G401 (cell line): ENCODE data around the gene PLEKHG5. TPM values are rescaled to one million over a fixed set of nuclear protein-coding genes. Genes with fewer than 3 reads are reported as not detected.
"Not testable (repeated sequence)": the region's sequence is repeated elsewhere in the genome, so short reads cannot be mapped to it uniquely, and the experiment has no call there.

Experiments
- DNase-seq: peaks from one replicate; pipeline ENCODE4 v3.0.0-alpha.2; 2015; ENCODE audit warnings: low spot score
- in situ Hi-C: cut with HindIII; loops from 2 replicates; pipeline ENCODE4 v1.10.0; 2016; ENCODE audit warnings: low sequenced_read_pairs, mixed read lengths
- total RNA-seq: library from RNA; depleted of rRNA; stranded (reverse); fragments of >200 nt; shearing (Covaris generic); gene quantifications from 2 replicates; pipeline ENCODE4 v1.2.3, GENCODE V29; 2014

The PLEKHG5 gene
- total RNA-seq, 1 experiment from 2014 or later = 8.6 TPM

DNA sequence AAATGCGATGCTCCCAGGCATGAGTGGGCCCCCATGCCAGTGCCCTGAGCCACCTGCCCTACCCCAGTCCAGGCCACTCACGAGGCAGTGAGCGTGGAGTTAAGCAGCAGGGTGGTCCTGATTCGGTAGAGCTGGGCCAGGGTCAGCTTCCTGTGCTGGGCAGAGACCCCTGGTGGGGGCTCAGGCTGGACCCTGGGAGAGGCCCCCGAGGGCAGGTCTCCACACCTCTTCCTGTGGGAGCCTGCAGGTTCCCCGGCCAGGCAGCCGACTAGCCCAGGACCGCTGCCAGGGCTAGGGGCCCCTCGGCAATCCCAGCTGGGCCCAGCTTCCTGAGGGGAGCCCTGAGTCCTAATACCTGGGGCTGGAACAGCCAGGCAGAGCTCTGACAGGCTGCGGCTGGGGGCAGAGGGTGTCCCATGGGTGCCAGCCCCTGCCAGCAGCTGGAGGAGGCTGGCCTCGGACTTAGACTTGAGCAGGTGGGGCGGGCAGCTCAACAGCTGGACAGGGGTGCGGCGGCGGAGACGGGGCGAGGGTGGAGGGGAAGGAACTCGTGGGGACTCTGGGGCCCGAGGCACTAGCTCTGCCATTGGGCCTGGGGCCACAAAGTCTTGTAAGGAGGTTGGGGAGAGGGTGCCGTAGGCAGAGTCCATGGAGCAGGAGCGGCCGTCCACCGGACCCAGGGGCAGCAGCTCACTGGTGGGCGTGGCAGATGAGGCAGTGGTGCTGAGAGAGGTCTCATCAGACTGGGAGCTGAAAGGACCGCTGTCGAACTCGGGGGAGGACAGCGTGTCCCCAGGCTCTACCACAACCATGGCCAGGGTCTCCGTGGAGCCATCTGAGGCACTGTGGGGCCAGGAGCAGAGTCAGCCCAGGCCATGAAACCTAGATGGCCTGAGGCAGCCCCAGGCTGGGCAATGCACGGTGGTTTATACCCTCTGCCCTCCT is 23.5 kb downstream of the PLEKHG5 start:
- DNase-seq = no peak
- in situ Hi-C loops = no loop called here

DNA sequence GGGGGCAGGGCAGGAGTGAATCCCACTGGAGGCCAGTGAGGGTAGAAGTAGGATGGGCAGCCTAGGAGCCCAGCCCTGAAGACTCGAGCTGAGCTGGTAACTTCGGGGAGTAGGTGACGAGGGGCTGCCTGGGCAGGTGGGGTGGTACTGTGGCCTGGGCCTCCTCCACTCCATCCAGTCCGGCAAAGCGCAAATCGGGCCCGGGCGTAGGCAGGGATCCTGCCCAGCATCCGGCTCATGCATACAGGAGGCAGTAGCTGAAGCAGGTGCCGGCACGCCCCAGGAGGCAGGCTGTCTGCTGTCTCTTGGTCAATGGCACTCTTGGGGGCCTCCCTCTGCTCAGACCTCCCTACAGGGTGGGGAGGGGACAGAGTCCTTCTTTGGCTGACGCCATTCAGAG is 24.2 kb downstream of the PLEKHG5 start:
- in situ Hi-C loops = no loop called here
- no peak for DNase-seq

DNA sequence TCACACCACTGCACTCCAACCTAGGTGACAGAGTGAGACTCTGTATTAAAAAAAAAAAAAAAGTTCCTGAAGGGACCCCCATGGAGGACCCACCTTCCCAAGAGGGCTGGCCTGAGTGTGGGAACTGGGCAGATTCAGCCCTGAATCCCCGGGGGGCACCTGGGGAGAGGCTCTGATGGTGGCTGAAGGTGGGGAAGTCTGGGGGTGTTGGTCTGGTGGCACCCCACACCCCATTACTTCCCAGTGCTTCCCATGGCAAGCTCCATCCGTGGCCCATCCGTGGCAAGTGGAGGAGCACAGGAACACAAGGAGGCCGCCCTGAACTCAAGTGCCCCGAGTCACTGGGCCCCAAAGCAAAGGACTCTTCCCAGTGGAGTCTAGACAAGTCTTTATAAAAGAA is 24.7 kb downstream of the PLEKHG5 start:
- in situ Hi-C loops = no loop called here
- DNase-seq = no peak

DNA sequence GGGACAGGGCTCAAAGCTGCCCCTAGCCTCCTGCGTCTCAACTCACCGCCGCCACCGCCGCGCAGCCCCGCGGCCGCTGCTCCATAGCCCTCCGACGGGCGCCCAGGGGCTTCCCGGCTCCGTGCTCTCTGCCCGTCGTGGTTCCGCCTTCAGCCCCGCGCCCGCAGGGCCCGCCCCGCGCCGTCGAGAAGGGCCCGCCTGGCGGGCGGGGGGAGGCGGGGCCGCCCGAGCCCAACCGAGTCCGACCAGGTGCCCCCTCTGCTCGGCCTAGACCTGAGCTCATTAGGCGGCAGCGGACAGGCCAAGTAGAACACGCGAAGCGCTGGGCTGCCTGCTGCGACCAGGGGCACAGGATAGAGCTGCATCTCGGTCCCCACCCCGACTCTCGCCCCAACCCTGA is 25.4 kb downstream of the PLEKHG5 start, which contains the start of gene TNFRSF25:
TNFRSF25 (minus strand) TSS at position 151 of the 400 bp plus-strand sequence; CDS start at position 85, 66 bp downstream.
- in situ Hi-C loops = no loop called here
- DNase-seq = no peak

GRCh38 chr1:6465461-6466005 is 25.9 kb downstream of the PLEKHG5 start:
- DNase-seq = no peak
- in situ Hi-C loops = no loop called here

- in situ Hi-C loops = no loop called here
- no peak for DNase-seq
Observed at GRCh38 chr1:6464915-6465314, 26.6 kb downstream of the PLEKHG5 start.

DNA sequence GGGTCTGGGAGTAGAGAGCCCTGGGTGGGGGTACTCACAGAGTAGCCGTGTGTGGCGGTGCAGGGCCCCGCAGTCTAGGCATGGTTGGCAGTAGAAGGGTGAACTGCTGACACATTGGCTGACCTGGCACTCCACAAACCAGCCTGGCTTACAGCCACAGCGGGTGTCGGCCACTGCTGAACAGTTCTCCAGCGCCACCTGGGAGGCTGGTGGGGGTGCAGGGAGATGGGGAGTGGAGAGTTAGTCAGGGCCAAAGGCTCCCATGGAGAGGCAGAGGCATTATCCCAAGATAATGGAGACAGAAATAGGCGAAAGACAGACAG is 27.0 kb downstream of the PLEKHG5 start:
- in situ Hi-C loops = no loop called here
- DNase-seq = peak; percentile 76

DNA sequence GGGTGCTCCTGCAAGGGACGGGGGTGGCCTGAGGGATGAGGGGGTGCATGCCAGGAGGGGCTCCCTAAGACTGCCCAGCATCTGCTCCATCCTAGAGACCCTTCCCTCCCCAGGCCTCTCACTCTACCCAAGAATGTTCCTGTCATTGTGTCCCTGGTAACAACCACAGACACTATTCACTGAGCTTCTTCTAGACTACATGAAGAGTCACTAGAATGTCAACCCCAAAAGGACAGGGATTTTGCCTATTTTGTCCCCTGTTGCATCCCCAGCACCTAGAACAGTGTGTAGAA is 28.4 kb downstream of the PLEKHG5 start:
- DNase-seq = no peak
- in situ Hi-C loops = no loop called here

GRCh38 chr1:6462412-6463119 is 28.9 kb downstream of the PLEKHG5 start:
- DNase-seq = no peak
- in situ Hi-C loops = no loop called here

- no peak for DNase-seq
- in situ Hi-C loops = no loop called here
Observed at GRCh38 chr1:6461538-6462411, 29.7 kb downstream of the PLEKHG5 start.

GRCh38 chr1:6461051-6461530 is 30.4 kb downstream of the PLEKHG5 start:
- in situ Hi-C loops = no loop called here
- no peak for DNase-seq

GRCh38 chr1:6460301-6461050 is 31.0 kb downstream of the PLEKHG5 start:
- DNase-seq = no peak
- in situ Hi-C loops = no loop called here

DNA sequence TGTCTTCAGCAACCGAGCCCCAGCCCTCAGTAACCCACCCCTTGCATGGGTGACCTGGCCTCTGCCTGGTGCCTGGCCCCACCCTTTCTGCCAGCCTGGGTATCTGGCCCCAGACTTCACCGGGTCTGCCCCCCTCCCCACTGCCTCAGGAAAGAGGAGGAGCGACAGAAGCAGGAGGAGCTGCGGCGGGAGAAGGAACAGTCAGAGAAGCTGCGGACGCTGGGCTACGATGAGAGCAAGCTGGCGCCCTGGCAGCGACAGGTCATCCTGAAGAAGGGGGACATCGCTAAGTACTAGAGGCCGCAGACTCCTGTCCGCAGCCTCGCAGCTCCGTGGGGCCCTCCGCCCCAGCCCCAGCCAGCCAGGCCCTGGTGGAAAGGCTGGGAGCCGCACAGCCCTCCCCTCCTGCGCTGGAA is 31.6 kb downstream of the PLEKHG5 start:
- no peak for DNase-seq
- in situ Hi-C loops = no loop called here

DNA sequence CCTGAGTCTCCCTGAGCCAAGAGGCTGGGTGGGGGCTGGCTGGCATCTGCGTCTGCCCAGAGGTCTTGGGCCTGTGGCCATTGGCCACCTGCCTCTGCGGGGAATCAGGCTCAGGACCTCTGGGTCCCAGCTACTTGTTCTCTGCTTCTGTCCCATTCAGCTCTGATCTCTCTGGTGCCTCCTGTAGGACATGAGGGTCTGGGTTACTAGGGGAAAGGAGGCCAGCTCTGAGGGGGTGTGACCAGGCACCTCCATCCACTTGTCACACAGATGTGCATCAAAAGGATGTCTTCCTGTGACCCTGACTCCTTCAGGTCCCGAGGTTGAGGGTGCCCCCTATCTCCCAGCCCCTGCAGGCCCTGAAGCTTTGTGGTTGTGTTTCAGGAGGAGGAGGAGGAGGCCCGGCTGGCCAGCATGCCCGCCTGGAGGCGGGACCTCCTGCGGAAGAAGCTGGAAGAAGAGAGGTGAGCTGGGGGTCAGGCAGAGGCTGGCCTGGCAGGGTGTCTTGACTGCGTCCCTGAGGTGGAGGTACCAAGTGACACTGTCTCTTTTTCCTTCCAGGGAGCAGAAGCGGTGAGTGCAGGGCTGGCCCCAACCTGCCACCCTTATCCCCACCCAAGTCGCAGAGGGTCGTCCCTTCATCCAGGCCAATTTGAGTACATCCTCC is 34.5 kb downstream of the PLEKHG5 start:
- no peak for DNase-seq
- in situ Hi-C loops = no loop called here

GRCh38 chr1:6455752-6456520 is 35.5 kb downstream of the PLEKHG5 start:
- DNase-seq, in situ Hi-C loops: not testable (repeated sequence)

DNA sequence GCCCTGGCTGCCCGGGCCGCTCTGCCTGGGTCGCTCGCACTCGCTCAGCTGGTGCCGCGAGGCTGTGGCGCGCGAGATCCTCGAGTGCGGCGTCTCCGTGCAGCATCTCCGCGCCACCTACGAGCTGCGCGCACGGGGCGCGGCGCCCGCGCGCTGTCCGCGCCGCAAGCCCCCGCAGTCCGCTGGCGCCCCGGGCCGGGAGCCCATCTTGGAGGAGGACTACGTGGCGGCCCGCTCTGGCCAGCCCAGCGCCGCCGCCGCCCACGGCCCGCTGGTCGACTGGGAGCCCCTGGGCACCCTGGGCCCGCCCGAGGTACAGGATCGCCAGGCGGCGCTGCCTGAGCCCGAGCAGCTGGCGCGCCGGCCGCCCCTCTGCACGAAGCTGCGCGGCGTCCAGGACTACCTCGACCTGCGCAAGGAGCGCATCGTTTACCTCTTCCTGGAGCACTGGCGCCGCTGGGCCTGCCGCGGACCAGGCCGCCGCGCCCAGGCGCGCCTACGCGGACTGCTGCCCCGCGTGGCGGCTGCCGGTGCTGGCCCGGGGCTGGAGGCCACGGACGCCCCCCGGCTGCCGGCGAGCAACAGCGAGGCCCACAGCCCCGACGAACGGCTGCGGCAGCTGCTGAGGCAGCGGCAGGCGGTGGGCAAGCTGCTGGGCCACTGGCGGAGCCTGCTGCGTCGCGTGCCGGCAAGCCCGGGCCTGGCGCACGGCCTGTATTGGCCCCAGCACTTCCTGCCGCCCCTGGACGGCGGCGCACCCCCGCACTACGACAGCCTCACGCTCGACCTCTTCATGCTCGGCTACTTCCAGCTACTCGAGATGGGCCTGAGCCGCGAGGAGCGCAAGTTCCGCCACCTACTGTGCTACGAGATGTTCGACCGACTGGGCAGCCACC is 36.4 kb downstream of the PLEKHG5 start:
- no peak for DNase-seq
- in situ Hi-C loops = no loop called here
